Tibial artery (tissue), 4 donors: ENCODE data around the gene RPTN.

Experiments used
- DNase-seq, 2 donors: peaks; one replicate each; pipeline ENCODE4 v3.0.0-alpha.2; 2019
- H3K27ac ChIP-seq, 2 donors: fragments of 200-600 bp; sonication (generic) in 1 of 2; 1 replicate in 1 of 2; 2 replicates in 1 of 2; pipeline ENCODE4 v1.5.1; 2018 to 2019; ENCODE audit warnings: mild to moderate bottlenecking in 1 of 2
- H3K27me3 ChIP-seq, 2 donors: fragments of 200-600 bp; sonication (generic) in 1 of 2; one replicate each; pipeline versions ENCODE4 v1.5.1 to v1.6.0; 2016 to 2019
- H3K36me3 ChIP-seq, 3 donors: fragments of 200-600 bp; sonication (generic) in 2 of 3; one replicate each; pipeline ENCODE4 v1.5.1; 2016 to 2019; ENCODE audit warnings: mild to moderate bottlenecking in 2 of 3
- H3K4me1 ChIP-seq, 4 donors: fragments of 200-600 bp; sonication (generic) in 2 of 4; 1 replicate in 3 of 4; 2 replicates in 1 of 4; pipeline ENCODE4 v1.5.1; 2016 to 2019
- H3K4me3 ChIP-seq, 2 donors: fragments of 200-600 bp; sonication (generic) in 1 of 2; 1 replicate in 1 of 2; 2 replicates in 1 of 2; pipeline ENCODE4 v1.5.1; 2018 to 2019; ENCODE audit warnings: mild to moderate bottlenecking in 2 of 2
- H3K9me3 ChIP-seq, 3 donors: fragments of 200-600 bp; sonication (generic) in 1 of 3; one replicate each; pipeline ENCODE4 v1.5.1; 2016 to 2019
- CTCF ChIP-seq, 2 experiments: fragments of 200-600 bp in 1 of 2; fragments of 450-650 bp in 1 of 2; IDR thresholded peaks; one replicate each; pipeline ENCODE4 v1.5.1; 2017 to 2019; ENCODE audit warnings: antibody characterized with exemption in 2 of 2, mild to moderate bottlenecking in 1 of 2, moderate library complexity in 1 of 2
- intact Hi-C: fragments of 100-400 bp; cut with DNase I; formaldehyde crosslinking; loops from one replicate; pipeline ENCODE4 v1.15.0; 2023; ENCODE audit warnings: low total_unique reads

RPTN gene

GRCh38 chr1:152169366-152170025 is 10.5 kb upstream of the RPTN start:
- H3K4me1 ChIP-seq = peaks cover 0 to 14% (median 6%) of the 10 kb centered on the region in 4 donors

GRCh38 chr1:152168535-152168868 is 9.5 kb upstream of the RPTN start:
- Histone ChIP-seq H3K27ac (no peak overlapping the region), H3K4me1 (peaks cover 0 to 14% (median 6%) of the 10 kb centered on the region in 4 donors), H3K36me3 (no peaks in the 10 kb centered on the region), H3K4me3 (no peak overlapping the region), H3K27me3 (no peaks in the 10 kb centered on the region), H3K9me3 (no peaks in the 10 kb centered on the region)
- intact Hi-C loops = no loop called here
- no peak for DNase-seq
- TF ChIP-seq CTCF (IDR thresholded peaks at IDR 0.05) = no peak

More at GRCh38 chr1:152169366-152170025, 10.5 kb upstream of the RPTN start:
- H3K4me3 ChIP-seq = no peak overlapping the region
- no peak overlapping the region for H3K27ac ChIP-seq
- no peaks in the 10 kb centered on the region for H3K9me3 ChIP-seq
- no peak for TF ChIP-seq CTCF (IDR thresholded peaks at IDR 0.05)
- H3K36me3 ChIP-seq = no peaks in the 10 kb centered on the region
- intact Hi-C loops = no loop called here
- DNase-seq = no peak
- H3K27me3 ChIP-seq = no peaks in the 10 kb centered on the region

GRCh38 chr1:152167835-152168534 is 9.0 kb upstream of the RPTN start:
- intact Hi-C loops = no loop called here
- no peaks in the 10 kb centered on the region for H3K9me3 ChIP-seq
- DNase-seq = peak in 1 of 2 donors; percentile 26
- no peak overlapping the region for H3K4me3 ChIP-seq
- peaks cover 0 to 14% (median 6%) of the 10 kb centered on the region in 4 donors for H3K4me1 ChIP-seq
- no peaks in the 10 kb centered on the region for H3K36me3 ChIP-seq
- TF ChIP-seq CTCF (IDR thresholded peaks at IDR 0.05) = no peak
- H3K27me3 ChIP-seq = no peaks in the 10 kb centered on the region
- H3K27ac ChIP-seq = no peak overlapping the region

GRCh38 chr1:152166966-152167365 is 7.9 kb upstream of the RPTN start:
- DNase-seq = no peak
- H3K4me1 ChIP-seq = peaks cover 0 to 14% (median 6%) of the 10 kb centered on the region in 4 donors
- H3K27ac ChIP-seq = no peak overlapping the region
- H3K27me3 ChIP-seq = no peaks in the 10 kb centered on the region
- intact Hi-C loops = no loop called here
- no peak for TF ChIP-seq CTCF (IDR thresholded peaks at IDR 0.05)
- H3K36me3 ChIP-seq = no peaks in the 10 kb centered on the region
- H3K4me3 ChIP-seq = no peak overlapping the region
- H3K9me3 ChIP-seq = no peaks in the 10 kb centered on the region

GRCh38 chr1:152165286-152166077 is 6.5 kb upstream of the RPTN start:
- H3K27ac ChIP-seq = no peak overlapping the region
- no peak for TF ChIP-seq CTCF (IDR thresholded peaks at IDR 0.05)
- H3K9me3 ChIP-seq = no peaks in the 10 kb centered on the region
- intact Hi-C loops = no loop called here
- peaks cover 0 to 14% (median 6%) of the 10 kb centered on the region in 4 donors for H3K4me1 ChIP-seq
- H3K27me3 ChIP-seq = no peaks in the 10 kb centered on the region
- no peaks in the 10 kb centered on the region for H3K36me3 ChIP-seq
- DNase-seq = no peak
- no peak overlapping the region for H3K4me3 ChIP-seq
